22Rv1 (cell line): Measurements from ENCODE around the gene TRAF7.

Source experiments
- H3K27ac ChIP-seq: fragments of 450-650 bp; 2 replicates; pipeline ENCODE4 v1.5.1; 2017
- CTCF ChIP-seq: fragments of 450-650 bp; IDR thresholded peaks from 2 replicates; pipeline ENCODE4 v1.5.1; 2017; ENCODE audit warnings: mild to moderate bottlenecking
- ZFX ChIP-seq: fragments of 450-650 bp; IDR thresholded peaks from 2 replicates; pipeline ENCODE4 v1.6.1; 2017; ENCODE audit warnings: antibody characterized with exemption, borderline replicate concordance

The TRAF7 gene

DNA sequence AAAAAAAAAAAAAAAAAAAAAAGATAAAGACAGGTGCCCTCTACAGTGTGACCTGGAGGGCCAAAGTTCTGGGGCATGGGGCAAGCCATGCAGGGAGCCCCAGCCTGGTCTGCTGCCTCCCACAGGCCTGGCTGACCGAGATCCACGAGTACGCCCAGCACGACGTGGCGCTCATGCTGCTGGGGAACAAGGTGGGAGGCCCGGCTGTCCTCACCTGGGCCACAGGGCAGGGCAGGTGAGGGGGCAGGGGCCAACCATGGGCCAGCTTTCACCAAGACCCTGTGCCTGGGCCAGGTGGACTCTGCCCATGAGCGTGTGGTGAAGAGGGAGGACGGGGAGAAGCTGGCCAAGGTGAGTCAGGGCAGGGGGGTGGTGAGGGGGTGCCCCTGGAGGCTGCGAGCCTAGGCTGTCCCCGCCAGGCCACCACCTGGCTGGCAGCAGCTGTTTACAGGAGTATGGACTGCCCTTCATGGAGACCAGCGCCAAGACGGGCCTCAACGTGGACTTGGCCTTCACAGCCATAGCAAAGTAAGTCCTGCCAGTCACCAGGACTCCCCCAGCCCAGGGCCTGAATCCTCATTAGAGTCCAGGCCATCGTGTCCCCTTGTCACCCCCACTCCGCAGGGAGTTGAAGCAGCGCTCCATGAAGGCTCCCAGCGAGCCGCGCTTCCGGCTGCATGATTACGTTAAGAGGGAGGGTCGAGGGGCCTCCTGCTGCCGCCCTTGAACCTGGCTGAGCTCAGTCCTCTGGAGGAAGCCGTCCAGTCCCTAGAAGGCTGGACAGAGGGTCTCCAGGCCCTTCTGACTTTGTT, 2.7 kb upstream of the TRAF7 start:
- TF ChIP-seq ZFX: no peak
- TF ChIP-seq CTCF: no peak
- peak overlapping the region; percentile 94 for H3K27ac ChIP-seq

GRCh38 chr16:2154533-2155090, 970 bp upstream of the TRAF7 start:
- no peak for TF ChIP-seq CTCF
- peak overlapping the region; percentile 94 for H3K27ac ChIP-seq

DNA sequence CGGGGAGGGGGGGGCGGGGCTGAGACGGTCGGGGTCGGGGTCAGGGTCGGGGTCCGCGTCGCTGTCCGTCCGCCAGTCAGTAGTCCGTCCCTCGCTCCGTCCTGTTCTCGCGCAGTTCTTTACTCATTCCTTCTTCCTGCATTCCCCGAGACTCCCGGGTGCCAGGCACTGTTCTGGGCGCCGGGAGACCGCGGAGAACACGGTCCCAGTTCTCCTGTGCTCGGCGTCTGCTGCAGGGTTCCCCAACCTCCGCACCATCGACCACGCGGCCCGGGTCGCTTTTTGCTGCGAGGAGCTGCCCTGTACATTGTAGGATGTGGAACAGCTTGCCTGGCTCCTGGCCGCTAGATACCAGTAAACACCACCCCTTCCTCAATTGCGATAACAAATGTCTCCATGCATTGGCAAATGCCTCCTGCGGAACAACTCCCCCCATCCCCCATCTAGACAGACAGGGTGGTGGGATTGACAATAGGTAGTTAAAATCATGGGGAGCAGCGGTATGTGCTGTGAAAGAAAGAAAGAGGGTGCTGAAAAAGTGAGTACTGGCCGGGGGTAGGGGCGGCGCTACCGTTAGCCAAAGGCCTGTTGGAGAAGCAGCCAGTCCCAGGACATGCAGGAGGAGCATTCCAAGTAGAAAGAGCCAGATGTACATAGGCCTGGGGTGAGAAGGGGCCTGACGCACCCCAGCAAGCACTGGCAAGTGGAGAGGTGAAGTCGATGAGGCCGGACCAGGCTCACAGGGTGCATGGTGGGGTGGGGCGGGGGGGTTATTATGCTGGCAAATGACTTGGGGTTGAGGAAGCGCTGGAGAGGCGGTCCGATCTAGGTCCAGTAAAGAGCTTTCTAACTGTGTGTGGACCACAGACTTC, 631 bp downstream of the TRAF7 start:
- TF ChIP-seq ZFX: no peak
- no peak for TF ChIP-seq CTCF

DNA sequence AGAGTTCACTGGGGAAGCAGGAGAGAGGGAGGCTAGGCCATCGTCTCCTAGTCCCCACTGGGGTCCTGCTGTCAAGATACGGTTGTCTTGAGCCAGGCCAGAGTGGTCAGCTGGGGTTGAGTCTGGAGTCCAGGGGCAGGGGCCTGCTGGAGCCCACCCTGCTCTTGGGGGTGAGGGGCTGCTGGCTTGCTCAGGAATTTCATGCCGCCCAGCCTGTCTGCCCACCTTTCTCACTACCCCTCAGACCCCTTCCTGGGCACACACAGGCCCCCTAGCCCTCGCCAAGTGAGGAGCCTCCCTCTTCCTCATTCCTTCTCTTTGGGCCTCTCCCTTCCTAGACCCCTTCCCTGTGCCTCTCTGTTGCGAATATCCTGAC, 1.3 kb downstream of the TRAF7 start:
- TF ChIP-seq CTCF (no peak), ZFX (no peak)
- peak overlapping the region; percentile 94 for H3K27ac ChIP-seq

More for the DNA sequence above, 631 bp downstream of the TRAF7 start:
- peak overlapping the region; percentile 94 for H3K27ac ChIP-seq

DNA sequence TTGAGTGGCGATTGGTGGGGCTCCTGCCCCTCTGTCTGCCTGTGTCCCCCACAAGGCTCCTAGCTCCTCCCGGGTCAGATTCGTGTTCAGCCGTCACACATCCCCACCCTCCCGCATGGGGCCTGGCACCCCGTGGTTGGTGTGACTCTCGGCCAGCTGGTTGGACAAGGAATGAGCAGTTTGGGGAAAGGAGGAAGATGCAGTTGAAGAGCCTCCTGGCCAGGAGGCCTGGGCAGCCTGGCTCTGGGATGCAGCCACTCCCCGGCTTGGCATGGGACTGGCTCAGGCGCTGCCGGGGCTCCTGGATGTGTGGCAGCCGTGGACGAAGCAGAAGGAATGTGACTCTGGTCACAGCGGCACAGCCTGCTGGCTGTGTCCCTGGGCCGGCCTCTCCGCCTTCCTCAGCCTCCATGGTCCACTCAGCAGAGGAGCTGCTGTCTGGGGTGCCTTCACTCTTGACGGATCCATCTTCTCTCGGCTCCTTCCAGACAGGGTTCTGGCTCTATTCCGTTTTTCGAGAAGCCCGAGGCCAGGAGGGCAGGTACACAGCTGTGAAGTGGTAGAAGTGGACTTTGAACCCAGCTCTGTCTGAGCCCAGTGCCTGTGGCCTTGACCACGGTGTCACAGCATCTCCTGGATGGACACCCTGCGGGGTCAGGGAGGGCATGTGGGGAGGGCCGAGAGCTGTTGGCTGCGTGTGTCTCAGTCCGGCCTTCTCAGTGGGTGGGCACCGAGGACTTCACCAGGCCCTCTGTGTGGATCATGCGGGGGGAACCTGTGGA, 2.1 kb downstream of the TRAF7 start:
- peak overlapping the region; percentile 94 for H3K27ac ChIP-seq
- TF ChIP-seq CTCF (no peak), ZFX (no peak)

DNA sequence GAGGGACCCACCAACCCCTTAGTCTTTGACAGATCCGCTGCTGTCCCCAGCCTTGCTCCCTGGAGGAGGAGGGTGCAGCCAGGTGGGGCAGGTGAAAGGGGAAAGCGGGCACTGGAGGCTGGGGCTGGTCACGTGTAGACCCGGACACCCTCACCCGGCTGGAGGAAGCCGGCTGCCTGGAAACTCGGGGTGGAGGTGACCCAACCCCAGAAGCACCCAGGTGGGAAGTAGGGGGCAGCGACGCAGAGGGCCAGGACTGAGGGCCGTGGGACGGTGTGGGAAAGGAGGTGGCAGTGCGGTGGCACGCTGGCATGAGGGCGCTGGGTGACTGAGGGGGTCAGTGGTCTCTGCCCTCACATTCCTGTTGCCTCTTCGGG, 2.7 kb downstream of the TRAF7 start:
- no peak for TF ChIP-seq ZFX
- TF ChIP-seq CTCF: no peak
- H3K27ac ChIP-seq: peak overlapping the region; percentile 94
